ENCODE measurements around the gene FGF14. TPM values are rescaled to one million over a fixed set of nuclear protein-coding genes. Genes with fewer than 3 reads are reported as not detected.

Gene FGF14
- total RNA-seq, 4 donors from 2014 or later = under 0.01 to 2.4 (median 0.99) TPM

DNA sequence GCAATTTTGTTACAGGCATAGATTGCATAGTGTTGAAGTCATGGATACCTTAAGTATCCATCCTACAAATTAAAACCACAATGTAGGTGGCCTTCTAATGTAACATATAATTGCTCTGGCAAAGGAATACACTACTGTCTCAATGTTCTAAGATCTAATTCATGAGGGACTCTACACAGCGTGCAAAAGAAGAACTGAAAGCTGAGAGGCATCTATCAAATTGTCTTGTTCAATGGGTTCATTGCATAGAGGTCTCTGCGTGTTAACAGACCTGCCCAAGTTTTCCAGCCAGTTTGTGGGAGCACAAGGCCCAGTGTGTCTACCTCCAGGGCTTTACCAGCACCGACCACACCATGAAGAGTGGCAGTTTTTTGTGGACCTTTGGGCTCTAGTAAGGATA, 498.0 kb downstream of the FGF14 start:
- WGBS, 2 donors (ENCODE audit: low coverage in 1 of 2) = 40 to 51% methylated on average over 3 of the region's 3 CpGs
- Histone ChIP-seq H3K4me3 (no peak overlapping the region), H3K36me3 (no peaks in the 10 kb centered on the region), H3K27ac (no peak overlapping the region), H3K9me3 (no peaks in the 10 kb centered on the region), H3K4me1 (no peaks in the 10 kb centered on the region), H3K27me3 (no peaks in the 10 kb centered on the region)
- no peak for TF ChIP-seq POLR2AphosphoS5 (IDR thresholded peaks at IDR 0.05)
- no peak for TF ChIP-seq EP300 (IDR thresholded peaks at IDR 0.05; ENCODE audit: low read depth)
- TF ChIP-seq POLR2A (IDR thresholded peaks at IDR 0.05) = no peak
- TF ChIP-seq, protein P1, sequence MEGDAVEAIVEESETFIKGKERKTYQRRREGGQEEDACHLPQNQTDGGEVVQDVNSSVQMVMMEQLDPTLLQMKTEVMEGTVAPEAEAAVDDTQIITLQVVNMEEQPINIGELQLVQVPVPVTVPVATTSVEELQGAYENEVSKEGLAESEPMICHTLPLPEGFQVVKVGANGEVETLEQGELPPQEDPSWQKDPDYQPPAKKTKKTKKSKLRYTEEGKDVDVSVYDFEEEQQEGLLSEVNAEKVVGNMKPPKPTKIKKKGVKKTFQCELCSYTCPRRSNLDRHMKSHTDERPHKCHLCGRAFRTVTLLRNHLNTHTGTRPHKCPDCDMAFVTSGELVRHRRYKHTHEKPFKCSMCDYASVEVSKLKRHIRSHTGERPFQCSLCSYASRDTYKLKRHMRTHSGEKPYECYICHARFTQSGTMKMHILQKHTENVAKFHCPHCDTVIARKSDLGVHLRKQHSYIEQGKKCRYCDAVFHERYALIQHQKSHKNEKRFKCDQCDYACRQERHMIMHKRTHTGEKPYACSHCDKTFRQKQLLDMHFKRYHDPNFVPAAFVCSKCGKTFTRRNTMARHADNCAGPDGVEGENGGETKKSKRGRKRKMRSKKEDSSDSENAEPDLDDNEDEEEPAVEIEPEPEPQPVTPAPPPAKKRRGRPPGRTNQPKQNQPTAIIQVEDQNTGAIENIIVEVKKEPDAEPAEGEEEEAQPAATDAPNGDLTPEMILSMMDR (IDR thresholded peaks at IDR 0.05) = no peak
- intact Hi-C loops (cut with DNase I; ENCODE audit: low total_unique reads) = loop anchor here (5.0 kb wide), 1 partner anchor 138 kb away; no protein-coding TSS in a partner anchor
- DNase-seq = no peak
- in situ Hi-C loops (cut with MboI; ENCODE audit: low pct_ligation_motif_present in 1 of 4, low pct_unique_long_range_greater_than_20kb in 1 of 4, low sequenced_read_pairs in 3 of 4) = no loop called here

DNA sequence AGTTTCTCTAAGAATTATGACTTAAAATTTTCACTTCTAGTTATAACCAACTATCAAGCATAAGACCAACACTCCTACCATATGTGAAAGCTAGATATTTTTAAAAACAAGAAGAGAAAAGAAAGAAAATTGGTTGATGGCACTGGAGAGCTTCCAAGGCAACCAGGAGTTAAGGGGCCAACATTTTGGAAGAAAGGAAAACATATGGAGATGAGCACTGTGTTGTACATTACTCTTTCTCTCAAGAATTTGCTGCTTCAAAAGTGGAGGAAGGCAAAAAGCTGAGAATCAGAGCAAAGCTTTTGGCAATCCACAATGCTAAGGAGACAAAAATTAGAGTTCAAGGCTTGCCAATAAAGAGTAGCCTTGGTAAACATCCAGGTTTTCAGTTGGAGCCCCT, 503.2 kb downstream of the FGF14 start:
- Histone ChIP-seq H3K36me3 (no peaks in the 10 kb centered on the region), H3K9me3 (no peaks in the 10 kb centered on the region), H3K27me3 (no peaks in the 10 kb centered on the region), H3K4me1 (no peaks in the 10 kb centered on the region), H3K27ac (no peak overlapping the region), H3K4me3 (no peak overlapping the region)
- in situ Hi-C loops (cut with MboI; ENCODE audit: low pct_ligation_motif_present in 1 of 4, low pct_unique_long_range_greater_than_20kb in 1 of 4, low sequenced_read_pairs in 3 of 4) = no loop called here
- no peak for TF ChIP-seq POLR2AphosphoS5 (IDR thresholded peaks at IDR 0.05)
- intact Hi-C loops (cut with DNase I; ENCODE audit: low total_unique reads) = no loop called here
- no peak for DNase-seq

DNA sequence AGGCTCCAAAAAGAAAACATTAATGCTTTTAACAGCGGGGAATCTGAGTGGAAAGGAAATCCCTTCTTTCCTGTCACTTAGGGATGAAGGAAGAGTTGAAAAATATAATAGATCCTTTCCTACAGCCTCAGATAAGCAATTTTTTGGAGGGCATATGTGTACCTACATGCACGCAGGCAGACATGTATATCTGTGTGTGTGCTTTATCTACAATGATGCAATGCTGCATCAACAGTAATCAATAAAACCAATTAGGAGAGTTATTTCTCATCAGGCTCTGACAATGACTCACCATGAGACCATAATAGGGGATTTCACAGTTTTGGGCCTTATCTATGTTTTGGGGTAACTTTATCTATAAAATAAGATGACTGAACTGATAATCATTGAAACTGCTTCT, 505.3 kb downstream of the FGF14 start:
- TF ChIP-seq, protein P1 (IDR thresholded peaks at IDR 0.05) = no peak
- TF ChIP-seq EP300 (IDR thresholded peaks at IDR 0.05; ENCODE audit: low read depth) = no peak
- TF ChIP-seq POLR2A (IDR thresholded peaks at IDR 0.05) = no peak
- no peak for TF ChIP-seq POLR2AphosphoS5 (IDR thresholded peaks at IDR 0.05)

DNA sequence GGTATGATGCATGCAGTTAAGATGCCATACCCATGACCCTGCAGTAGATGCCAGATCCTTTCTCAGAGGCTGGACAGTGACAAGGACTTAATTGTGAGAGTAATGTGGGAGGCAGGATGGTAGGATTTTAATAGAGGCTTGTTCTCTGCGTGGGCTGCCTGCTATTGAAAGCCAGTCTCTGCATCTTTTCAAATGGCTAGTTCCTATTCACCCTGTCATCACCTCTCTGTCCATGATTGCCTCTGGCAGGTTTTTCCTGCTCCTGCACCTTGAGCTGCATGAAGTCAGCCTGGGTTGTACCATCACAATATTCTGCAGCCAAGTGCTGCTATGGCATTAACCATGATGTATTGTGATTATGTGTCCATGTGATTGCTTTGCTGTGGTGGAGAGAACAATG, 508.8 kb downstream of the FGF14 start:
- in situ Hi-C loops (cut with MboI; ENCODE audit: low pct_ligation_motif_present in 1 of 4, low pct_unique_long_range_greater_than_20kb in 1 of 4, low sequenced_read_pairs in 3 of 4) (no loop called here), intact Hi-C loops (cut with DNase I; ENCODE audit: low total_unique reads) (no loop called here)
- Histone ChIP-seq H3K27ac (no peak overlapping the region), H3K36me3 (no peaks in the 10 kb centered on the region), H3K27me3 (no peaks in the 10 kb centered on the region), H3K4me1 (no peaks in the 10 kb centered on the region), H3K9me3 (no peaks in the 10 kb centered on the region), H3K4me3 (no peak overlapping the region)
- TF ChIP-seq, protein P1 (IDR thresholded peaks at IDR 0.05) = no peak
- TF ChIP-seq POLR2AphosphoS5 (IDR thresholded peaks at IDR 0.05) (no peak), POLR2A (IDR thresholded peaks at IDR 0.05) (no peak), EP300 (IDR thresholded peaks at IDR 0.05; ENCODE audit: low read depth) (no peak)
- 60% methylated on average over 1 of the region's 1 CpG; no CpG with 5 or more reads in 1 of the 2 donors for WGBS, 2 donors (ENCODE audit: low coverage in 1 of 2)
- DNase-seq = no peak

More for the DNA sequence above, 505.3 kb downstream of the FGF14 start:
- intact Hi-C loops (cut with DNase I; ENCODE audit: low total_unique reads) (no loop called here), in situ Hi-C loops (cut with MboI; ENCODE audit: low pct_ligation_motif_present in 1 of 4, low pct_unique_long_range_greater_than_20kb in 1 of 4, low sequenced_read_pairs in 3 of 4) (no loop called here)
- Histone ChIP-seq H3K27ac (no peak overlapping the region), H3K4me1 (no peaks in the 10 kb centered on the region), H3K36me3 (no peaks in the 10 kb centered on the region), H3K9me3 (no peaks in the 10 kb centered on the region), H3K4me3 (no peak overlapping the region), H3K27me3 (no peaks in the 10 kb centered on the region)
- DNase-seq = no peak
- 71 to 86% methylated on average over 1 to 2 of the region's 2 CpGs for WGBS, 2 donors (ENCODE audit: low coverage in 1 of 2)

DNA sequence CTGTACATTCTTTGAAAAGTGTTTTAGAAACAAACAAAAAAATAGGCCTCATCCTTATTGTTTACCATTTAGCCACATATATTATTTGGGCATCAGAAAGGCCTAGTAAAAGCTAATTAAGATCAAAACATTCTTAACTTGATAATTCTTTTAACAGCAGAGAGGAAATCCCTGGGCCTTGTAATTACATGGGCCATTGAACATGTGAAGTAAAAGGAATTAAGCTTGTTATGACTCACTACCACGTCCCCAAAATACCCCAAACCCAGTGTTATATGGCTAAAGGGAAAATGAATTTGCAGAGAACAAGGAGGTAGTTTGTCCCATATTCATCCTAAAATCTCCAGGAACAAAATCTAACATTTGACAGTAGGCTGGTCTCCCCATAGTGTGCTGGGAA, 509.6 kb downstream of the FGF14 start:
- WGBS, 2 donors (ENCODE audit: low coverage in 1 of 2) = 20 to 35% methylated on average over 1 of the region's 1 CpG
- H3K4me3 ChIP-seq = no peak overlapping the region
- no peaks in the 10 kb centered on the region for H3K4me1 ChIP-seq
- no peaks in the 10 kb centered on the region for H3K9me3 ChIP-seq
- no peak overlapping the region for H3K27ac ChIP-seq
- no peak for DNase-seq
- H3K36me3 ChIP-seq = no peaks in the 10 kb centered on the region
- no peak for TF ChIP-seq EP300 (IDR thresholded peaks at IDR 0.05; ENCODE audit: low read depth)
- TF ChIP-seq, protein P1 (IDR thresholded peaks at IDR 0.05) = no peak
- TF ChIP-seq POLR2A (IDR thresholded peaks at IDR 0.05) = no peak
- TF ChIP-seq POLR2AphosphoS5 (IDR thresholded peaks at IDR 0.05) = no peak
- in situ Hi-C loops (cut with MboI; ENCODE audit: low pct_ligation_motif_present in 1 of 4, low pct_unique_long_range_greater_than_20kb in 1 of 4, low sequenced_read_pairs in 3 of 4) (no loop called here), intact Hi-C loops (cut with DNase I; ENCODE audit: low total_unique reads) (no loop called here)
- no peaks in the 10 kb centered on the region for H3K27me3 ChIP-seq
